Measurements from ENCODE around the gene TAF1.

The TAF1 gene

GRCh38 chrX:71365875-71366673 lies at the start of gene TAF1:
TSS of gene TAF1 (plus strand) at chrX:71366357. CDS start at chrX:71366375, 18 bp downstream.
- TF ChIP-seq CTCF (IDR thresholded peaks at IDR 0.05): no peak

GRCh38 chrX:71320126-71320525 lies 46.0 kb upstream of the TAF1 start:
- no peak for TF ChIP-seq CTCF (IDR thresholded peaks at IDR 0.05)

GRCh38 chrX:71321731-71322130 lies 44.4 kb upstream of the TAF1 start:
- TF ChIP-seq CTCF (IDR thresholded peaks at IDR 0.05): no peak

GRCh38 chrX:71326394-71326793 lies 39.8 kb upstream of the TAF1 start:
- no peak for TF ChIP-seq CTCF (IDR thresholded peaks at IDR 0.05)

- TF ChIP-seq CTCF (IDR thresholded peaks at IDR 0.05): no peak
Measured at GRCh38 chrX:71364221-71364620, 1.9 kb upstream of the TAF1 start.

- TF ChIP-seq CTCF (IDR thresholded peaks at IDR 0.05): no peak
Measured at GRCh38 chrX:71365356-71365874, 742 bp upstream of the TAF1 start.

- TF ChIP-seq CTCF (IDR thresholded peaks at IDR 0.05): no peak
Measured at GRCh38 chrX:71366674-71367256, 608 bp downstream of the TAF1 start.

Measured in LNCAP (cell line).